H9 (cell line): ENCODE measurements around the gene ARPC5. TPM values are rescaled to one million over a fixed set of nuclear protein-coding genes. Genes with fewer than 3 reads are reported as not detected.

Experiments
- DNase-seq: peaks from one replicate; pipeline ENCODE4 v3.0.0-alpha.2; 2017
- H2AFZ ChIP-seq: one replicate; pipeline ENCODE4 v1.6.1; 2013; ENCODE audit warnings: mild to moderate bottlenecking, low read length, control low read depth, moderate library complexity
- H2AK5ac ChIP-seq: 2 replicates; pipeline ENCODE4 v1.6.1; 2013; ENCODE audit warnings: low read length, control low read depth, mixed read lengths; ENCODE audit not compliant: insufficient read length
- H2BK120ac ChIP-seq: one replicate; pipeline ENCODE4 v1.6.1; 2013; ENCODE audit warnings: low read depth, mild to moderate bottlenecking, low read length, control low read depth, inconsistent platforms; ENCODE audit not compliant: poor library complexity, severe bottlenecking
- H2BK12ac ChIP-seq: 2 replicates; pipeline ENCODE4 v1.6.1; 2013; ENCODE audit warnings: low read length, control low read depth, mixed read lengths, low read depth; ENCODE audit not compliant: insufficient read length
- H2BK15ac ChIP-seq: 2 replicates; pipeline ENCODE4 v1.6.1; 2013; ENCODE audit warnings: low read depth, low read length, control low read depth
- H2BK20ac ChIP-seq: one replicate; pipeline ENCODE4 v1.6.1; 2013; ENCODE audit warnings: low read depth, mild to moderate bottlenecking, low read length, control low read depth, inconsistent platforms; ENCODE audit not compliant: poor library complexity, severe bottlenecking
- H2BK5ac ChIP-seq: 2 replicates; pipeline ENCODE4 v1.6.1; 2013; ENCODE audit warnings: low read length, control low read depth, mixed read lengths; ENCODE audit not compliant: insufficient read length
- H3K14ac ChIP-seq: 2 replicates; pipeline ENCODE4 v1.6.1; 2013; ENCODE audit warnings: low read length, control low read depth; ENCODE audit not compliant: insufficient read depth
- H3K18ac ChIP-seq: 2 replicates; pipeline ENCODE4 v1.6.1; 2013; ENCODE audit warnings: low read depth, mild to moderate bottlenecking, mixed read lengths, low read length, control low read depth; ENCODE audit not compliant: insufficient read length
- H3K23ac ChIP-seq: 2 replicates; pipeline ENCODE4 v1.6.1; 2013; ENCODE audit warnings: low read length, control low read depth, mixed read lengths, low read depth; ENCODE audit not compliant: insufficient read length
- H3K23me2 ChIP-seq: 2 replicates; pipeline ENCODE4 v1.6.1; 2013; ENCODE audit warnings: low read depth, mild to moderate bottlenecking, mixed read lengths, low read length, control low read depth; ENCODE audit not compliant: insufficient read length, poor library complexity, severe bottlenecking
- H3K27ac ChIP-seq: 2 replicates; pipeline ENCODE4 v1.5.1; 2013; ENCODE audit warnings: low read length, control low read depth, mixed read lengths, low read depth; ENCODE audit not compliant: insufficient read length
- H3K27me3 ChIP-seq: 2 replicates; pipeline ENCODE4 v1.6.1; 2013; ENCODE audit warnings: low read length, control low read depth, inconsistent platforms; ENCODE audit not compliant: insufficient read depth
- H3K4ac ChIP-seq: 2 replicates; pipeline ENCODE4 v1.6.1; 2013; ENCODE audit warnings: low read depth, mild to moderate bottlenecking, control low read depth, inconsistent platforms, low read length, moderate library complexity
- H3K4me1 ChIP-seq: 2 replicates; pipeline ENCODE4 v1.6.1; 2013; ENCODE audit warnings: low read length, control low read depth, inconsistent platforms; ENCODE audit not compliant: insufficient read depth
- H3K4me2 ChIP-seq: 2 replicates; pipeline ENCODE4 v1.6.1; 2013; ENCODE audit warnings: low read length, control low read depth, mixed read lengths; ENCODE audit not compliant: insufficient read length, insufficient read depth
- H3K56ac ChIP-seq: 2 replicates; pipeline ENCODE4 v1.6.1; 2013; ENCODE audit warnings: low read depth, mild to moderate bottlenecking, mixed read lengths, low read length, control low read depth; ENCODE audit not compliant: insufficient read length
- H3K79me1 ChIP-seq: 2 replicates; pipeline ENCODE4 v1.6.1; 2013; ENCODE audit warnings: low read depth, mild to moderate bottlenecking, moderate library complexity, low read length, control low read depth, inconsistent platforms; ENCODE audit not compliant: insufficient read depth, poor library complexity, severe bottlenecking
- H3K79me2 ChIP-seq: 2 replicates; pipeline ENCODE4 v1.6.1; 2013; ENCODE audit warnings: low read length, control low read depth, inconsistent platforms; ENCODE audit not compliant: insufficient read depth
- H3K9ac ChIP-seq: 2 replicates; pipeline ENCODE4 v1.6.1; 2013; ENCODE audit warnings: low read length, control low read depth, mixed read lengths; ENCODE audit not compliant: insufficient read length; ENCODE audit errors: extremely low read depth
- H3K9me3 ChIP-seq: one replicate; pipeline ENCODE4 v1.6.1; 2013; ENCODE audit warnings: low read depth, low read length, inconsistent platforms; ENCODE audit not compliant: control insufficient read depth
- H3T11ph ChIP-seq: one replicate; pipeline ENCODE4 v1.6.1; 2013; ENCODE audit warnings: mild to moderate bottlenecking, low read length, control low read depth, inconsistent platforms
- H4K20me1 ChIP-seq: one replicate; pipeline ENCODE4 v1.6.1; 2013; ENCODE audit not compliant: control insufficient read depth, insufficient read length, insufficient read depth
- H4K5ac ChIP-seq: 2 replicates; pipeline ENCODE4 v1.6.1; 2013; ENCODE audit warnings: low read depth, mild to moderate bottlenecking, mixed read lengths, low read length, control low read depth; ENCODE audit not compliant: insufficient read length
- H4K8ac ChIP-seq: replicated peaks from 2 replicates; pipeline ENCODE4 v1.6.1; 2013; ENCODE audit warnings: low read length, control low read depth, mixed read lengths, low read depth; ENCODE audit not compliant: insufficient read length
- H4K91ac ChIP-seq: 2 replicates; pipeline ENCODE4 v1.6.1; 2013; ENCODE audit warnings: low read depth, mild to moderate bottlenecking, moderate library complexity, mixed read lengths, low read length, control low read depth; ENCODE audit not compliant: insufficient read length
- H3K27ac Mint-ChIP-seq, 3 experiments: 2 replicates in 2 of 3; 3 replicates in 1 of 3; pipeline ENCODE4 v1.8.0; 2020 to 2021; ENCODE audit warnings: mixed read lengths in 3 of 3, mild to moderate bottlenecking in 1 of 3, moderate library complexity in 1 of 3
- H3K27me3 Mint-ChIP-seq: 2 replicates; pipeline ENCODE4 v1.8.0; 2021; ENCODE audit warnings: low read depth, mild to moderate bottlenecking, moderate library complexity, mixed read lengths
- H3K36me3 Mint-ChIP-seq, 3 experiments: 2 replicates in 2 of 3; 3 replicates in 1 of 3; pipeline ENCODE4 v1.8.0; 2020 to 2021; ENCODE audit warnings: low read depth in 3 of 3, mixed read lengths in 3 of 3; ENCODE audit not compliant: insufficient read depth in 1 of 3
- H3K4me1 Mint-ChIP-seq, 2 experiments: 2 replicates each; pipeline ENCODE4 v1.8.0; 2020; ENCODE audit warnings: mixed read lengths in 2 of 2
- H3K4me3 Mint-ChIP-seq, 2 experiments: 2 replicates in 1 of 2; 3 replicates in 1 of 2; pipeline ENCODE4 v1.8.0; 2020 to 2021; ENCODE audit warnings: mild to moderate bottlenecking in 2 of 2, mixed read lengths in 2 of 2, moderate library complexity in 1 of 2
- H3K9me3 Mint-ChIP-seq, 2 experiments: 2 replicates in 1 of 2; 3 replicates in 1 of 2; pipeline ENCODE4 v1.8.0; 2020; ENCODE audit warnings: mild to moderate bottlenecking in 2 of 2, mixed read lengths in 2 of 2, moderate library complexity in 1 of 2
- WGBS: extraction: QIAGEN DNeasy Blood & Tissue Kit; methylation state at CpG from one replicate; pipeline ENCODE4 v1.1.7; 2013; ENCODE audit warnings: missing lambda C conversion rate, low lambda C conversion rate, mixed read lengths; ENCODE audit not compliant: insufficient read length; ENCODE audit errors: extremely low coverage; 5-methylcytosine and 5-hydroxymethylcytosine counted together
- total RNA-seq: library from RNA; stranded (reverse); gene quantifications from 2 replicates; pipeline ENCODE4 v1.2.1, GENCODE V29; 2021
- TF ChIP-seq, protein P1 (sequence below): fragments of 200-600 bp; sonication (generic); conservative IDR thresholded peaks from 3 replicates; pipeline ENCODE4 v1.8.0; 2021; ENCODE audit warnings: antibody characterized with exemption, mild to moderate bottlenecking

The ARPC5 gene
- total RNA-seq, 1 experiment from 2014 or later: 67.7 TPM

DNA sequence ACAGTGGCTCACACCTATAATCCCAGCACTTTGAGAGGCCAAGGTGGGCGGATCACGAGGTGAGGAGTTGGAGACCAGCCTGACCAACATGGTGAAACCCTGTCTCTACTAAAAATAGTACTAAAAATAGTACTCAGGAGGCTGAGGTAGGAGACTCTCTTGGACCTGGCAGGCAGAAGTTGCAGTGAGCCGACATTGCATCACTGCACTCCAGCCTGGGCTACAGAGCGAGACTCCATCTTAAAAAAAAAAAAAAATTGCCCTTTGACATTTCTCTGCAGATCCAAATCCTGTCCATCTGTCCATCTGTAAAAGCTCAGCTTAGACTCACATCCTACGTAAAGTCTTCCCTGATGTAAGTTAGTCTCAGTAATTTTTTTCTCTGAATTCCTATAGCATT, 39.1 kb downstream of the ARPC5 start:
- H3K23me2 ChIP-seq: no peaks in the 10 kb centered on the region
- H3K4me1 Mint-ChIP-seq: peaks cover 9 to 11% of the 10 kb centered on the region in 2 experiments; a peak in 3 of 4 replicates
- H4K91ac ChIP-seq: no peak overlapping the region
- H3K23ac ChIP-seq: no peak overlapping the region
- no peak overlapping the region for H2AK5ac ChIP-seq
- H3K56ac ChIP-seq: no peak overlapping the region
- H3K4me1 ChIP-seq: no peaks in the 10 kb centered on the region
- no peak overlapping the region for H3K4ac ChIP-seq
- no peak overlapping the region for H3T11ph ChIP-seq
- H3K79me1 ChIP-seq: no peaks in the 10 kb centered on the region
- no peaks in the 10 kb centered on the region for H3K9me3 Mint-ChIP-seq
- H4K20me1 ChIP-seq: no peaks in the 10 kb centered on the region
- H3K18ac ChIP-seq: no peak overlapping the region
- TF ChIP-seq, protein P1, sequence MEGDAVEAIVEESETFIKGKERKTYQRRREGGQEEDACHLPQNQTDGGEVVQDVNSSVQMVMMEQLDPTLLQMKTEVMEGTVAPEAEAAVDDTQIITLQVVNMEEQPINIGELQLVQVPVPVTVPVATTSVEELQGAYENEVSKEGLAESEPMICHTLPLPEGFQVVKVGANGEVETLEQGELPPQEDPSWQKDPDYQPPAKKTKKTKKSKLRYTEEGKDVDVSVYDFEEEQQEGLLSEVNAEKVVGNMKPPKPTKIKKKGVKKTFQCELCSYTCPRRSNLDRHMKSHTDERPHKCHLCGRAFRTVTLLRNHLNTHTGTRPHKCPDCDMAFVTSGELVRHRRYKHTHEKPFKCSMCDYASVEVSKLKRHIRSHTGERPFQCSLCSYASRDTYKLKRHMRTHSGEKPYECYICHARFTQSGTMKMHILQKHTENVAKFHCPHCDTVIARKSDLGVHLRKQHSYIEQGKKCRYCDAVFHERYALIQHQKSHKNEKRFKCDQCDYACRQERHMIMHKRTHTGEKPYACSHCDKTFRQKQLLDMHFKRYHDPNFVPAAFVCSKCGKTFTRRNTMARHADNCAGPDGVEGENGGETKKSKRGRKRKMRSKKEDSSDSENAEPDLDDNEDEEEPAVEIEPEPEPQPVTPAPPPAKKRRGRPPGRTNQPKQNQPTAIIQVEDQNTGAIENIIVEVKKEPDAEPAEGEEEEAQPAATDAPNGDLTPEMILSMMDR: no peak
- no peak overlapping the region for H3K27ac Mint-ChIP-seq
- no CpG with 5 or more reads among the region's 5 CpGs for WGBS
- no peak overlapping the region for H2BK20ac ChIP-seq
- no peak overlapping the region for H4K8ac ChIP-seq
- no peak overlapping the region for H2BK120ac ChIP-seq
- no peak overlapping the region for H4K5ac ChIP-seq
- H2BK12ac ChIP-seq: no peak overlapping the region
- no peak overlapping the region for H2AFZ ChIP-seq
- no peaks in the 10 kb centered on the region for H3K27me3 Mint-ChIP-seq
- H3K9ac ChIP-seq: no peak overlapping the region
- no peaks in the 10 kb centered on the region for H3K36me3 Mint-ChIP-seq
- no peak overlapping the region for H3K14ac ChIP-seq
- H3K79me2 ChIP-seq: no peaks in the 10 kb centered on the region
- no peak overlapping the region for H2BK15ac ChIP-seq
- no peak for DNase-seq
- no peak overlapping the region for H3K27ac ChIP-seq
- H3K27me3 ChIP-seq: no peaks in the 10 kb centered on the region
- H3K4me3 Mint-ChIP-seq: no peak overlapping the region
- H3K4me2 ChIP-seq: no peak overlapping the region
- H2BK5ac ChIP-seq: no peak overlapping the region
- no peaks in the 10 kb centered on the region for H3K9me3 ChIP-seq
